RPMI7951 (cell line): ENCODE measurements around the gene PIK3IP1. TPM values are rescaled to one million over a fixed set of nuclear protein-coding genes. Genes with fewer than 3 reads are reported as not detected.

Source experiments
- DNase-seq: peaks from one replicate; pipeline ENCODE4 v3.0.0-alpha.2; 2012; ENCODE audit warnings: low read depth
- total RNA-seq: library from RNA; depleted of rRNA; stranded (reverse); fragments of >200 nt; shearing (Covaris generic); gene quantifications from 2 replicates; pipeline ENCODE4 v1.2.3, GENCODE V29; 2014

Gene PIK3IP1
- total RNA-seq, 1 experiment from 2014 or later, result 3.0 TPM

DNA sequence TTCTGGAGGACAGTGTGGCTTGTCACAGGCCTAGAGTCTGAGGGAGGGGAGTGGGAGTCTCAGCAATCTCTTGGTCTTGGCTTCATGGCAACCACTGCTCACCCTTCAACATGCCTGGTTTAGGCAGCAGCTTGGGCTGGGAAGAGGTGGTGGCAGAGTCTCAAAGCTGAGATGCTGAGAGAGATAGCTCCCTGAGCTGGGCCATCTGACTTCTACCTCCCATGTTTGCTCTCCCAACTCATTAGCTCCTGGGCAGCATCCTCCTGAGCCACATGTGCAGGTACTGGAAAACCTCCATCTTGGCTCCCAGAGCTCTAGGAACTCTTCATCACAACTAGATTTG is 13.0 kb downstream of the PIK3IP1 start:
- no peak for DNase-seq

GRCh38 chr22:31278626-31279326 is 13.5 kb downstream of the PIK3IP1 start:
- DNase-seq, result no peak

GRCh38 chr22:31278151-31278621 is 14.1 kb downstream of the PIK3IP1 start:
- no peak for DNase-seq

DNA sequence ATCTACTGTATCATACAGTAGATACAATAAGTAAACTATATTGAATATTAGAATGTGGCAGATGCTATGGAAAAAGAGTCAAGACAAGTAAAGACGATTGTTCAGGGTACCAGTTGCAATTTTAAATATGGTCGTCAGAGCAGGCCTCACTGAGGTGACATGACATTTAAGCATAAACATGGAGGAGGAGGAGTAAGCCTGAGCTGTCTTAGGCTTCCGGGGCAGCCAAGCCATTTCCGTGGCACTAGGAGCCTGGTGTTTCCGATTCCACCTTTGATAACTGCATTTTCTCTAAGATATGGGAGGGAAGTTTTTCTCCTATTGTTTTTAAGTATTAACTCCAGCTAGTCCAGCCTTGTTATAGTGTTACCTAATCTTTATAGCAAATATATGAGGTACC is 14.5 kb downstream of the PIK3IP1 start:
- DNase-seq, result no peak

DNA sequence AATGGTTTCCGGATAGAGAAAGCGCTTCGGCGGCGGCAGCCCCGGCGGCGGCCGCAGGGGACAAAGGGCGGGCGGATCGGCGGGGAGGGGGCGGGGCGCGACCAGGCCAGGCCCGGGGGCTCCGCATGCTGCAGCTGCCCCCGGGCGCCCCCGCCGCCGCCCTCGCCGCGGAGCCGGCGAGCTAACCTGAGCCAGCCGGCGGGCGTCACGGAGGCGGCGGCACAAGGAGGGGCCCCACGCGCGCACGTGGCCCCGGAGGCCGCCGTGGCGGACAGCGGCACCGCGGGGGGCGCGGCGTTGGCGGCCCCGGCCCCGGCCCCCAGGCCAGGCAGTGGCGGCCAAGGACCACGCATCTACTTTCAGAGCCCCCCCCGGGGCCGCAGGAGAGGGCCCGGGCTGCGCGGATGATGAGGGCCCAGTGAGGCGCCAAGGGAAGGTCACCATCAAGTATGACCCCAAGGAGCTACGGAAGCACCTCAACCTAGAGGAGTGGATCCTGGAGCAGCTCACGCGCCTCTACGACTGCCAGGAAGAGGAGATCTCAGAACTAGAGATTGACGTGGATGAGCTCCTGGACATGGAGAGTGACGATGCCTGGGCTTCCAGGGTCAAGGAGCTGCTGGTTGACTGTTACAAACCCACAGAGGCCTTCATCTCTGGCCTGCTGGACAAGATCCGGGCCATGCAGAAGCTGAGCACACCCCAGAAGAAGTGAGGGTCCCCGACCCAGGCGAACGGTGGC is 15.7 kb downstream of the PIK3IP1 start:
- no peak for DNase-seq

- DNase-seq, result no peak
Observed at GRCh38 chr22:31275576-31275975, 16.7 kb downstream of the PIK3IP1 start.

DNA sequence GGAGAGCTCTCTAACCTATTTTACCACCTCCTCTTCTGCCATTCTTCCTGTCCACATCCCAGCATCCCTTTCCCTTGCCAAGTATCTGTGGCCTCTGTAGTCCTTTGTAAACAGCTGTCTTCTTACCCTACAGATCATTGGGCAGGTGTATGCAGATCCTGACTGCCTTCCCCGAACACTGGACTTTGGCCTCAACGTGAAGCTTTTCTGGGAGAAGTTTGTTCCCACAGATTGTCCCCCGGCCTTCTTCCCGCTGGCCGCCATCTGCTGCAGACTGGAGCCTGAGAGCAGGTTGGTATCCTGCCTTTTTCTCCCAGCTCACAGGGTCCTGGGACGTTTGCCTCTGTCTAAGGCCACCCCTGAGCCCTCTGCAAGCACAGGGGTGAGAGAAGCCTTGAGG is 17.3 kb downstream of the PIK3IP1 start:
- DNase-seq, result no peak

DNA sequence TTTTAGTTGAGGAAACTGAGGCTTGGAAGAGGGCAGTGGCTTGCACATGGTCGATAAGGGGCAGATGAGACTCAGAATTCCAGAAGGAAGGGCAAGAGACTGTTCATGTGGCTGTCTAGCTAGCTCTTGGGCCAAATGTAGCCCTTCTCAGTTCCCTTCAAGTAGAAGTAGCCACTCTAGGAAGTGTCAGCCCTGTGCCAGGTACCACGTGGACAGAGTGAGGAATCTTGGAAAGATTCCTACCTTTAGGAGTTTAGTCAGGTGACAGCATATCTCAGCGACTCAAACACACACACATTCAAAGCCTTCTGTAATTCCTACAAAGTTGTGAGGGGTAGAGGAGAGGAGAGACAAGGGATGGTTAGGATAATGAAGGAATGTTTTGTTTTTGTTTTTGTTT is 18.3 kb downstream of the PIK3IP1 start:
- DNase-seq, result no peak

DNA sequence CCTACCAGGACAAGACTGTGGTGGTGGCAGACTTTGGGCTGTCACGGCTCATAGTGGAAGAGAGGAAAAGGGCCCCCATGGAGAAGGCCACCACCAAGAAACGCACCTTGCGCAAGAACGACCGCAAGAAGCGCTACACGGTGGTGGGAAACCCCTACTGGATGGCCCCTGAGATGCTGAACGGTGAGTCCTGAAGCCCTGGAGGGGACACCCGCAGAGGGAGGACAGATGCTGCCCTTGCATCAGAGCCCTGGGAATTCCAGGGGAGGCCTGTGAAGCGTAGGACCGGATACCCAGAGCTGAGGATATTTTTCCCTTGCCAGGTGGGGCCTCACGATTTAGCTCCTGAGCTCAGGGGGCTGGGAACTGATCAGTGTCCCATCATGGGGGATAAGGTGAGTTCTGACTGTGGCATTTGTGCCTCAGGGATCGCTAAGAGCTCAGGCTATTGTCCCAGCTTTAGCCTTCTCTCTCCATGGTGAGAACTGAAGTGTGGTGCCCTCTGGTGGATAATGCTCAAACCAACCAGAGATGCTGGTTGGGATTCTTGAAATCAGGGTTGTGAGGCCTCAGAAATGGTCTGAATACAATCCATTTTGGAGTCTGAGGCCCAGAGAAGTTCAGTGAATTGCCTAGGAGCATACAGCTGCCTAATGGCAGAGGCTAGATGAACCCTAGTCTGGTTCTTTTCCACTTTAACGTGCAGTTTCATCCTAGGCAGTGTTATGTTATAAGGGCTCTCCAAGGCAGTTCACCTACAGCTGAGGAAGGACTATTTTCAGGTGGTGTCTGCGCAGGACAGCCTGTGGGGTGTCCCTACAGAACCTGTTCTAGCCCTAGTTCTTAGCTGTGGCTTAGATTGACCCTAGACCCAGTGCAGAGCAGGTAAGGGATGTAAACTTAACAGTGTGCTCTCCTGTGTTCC is 19.5 kb downstream of the PIK3IP1 start:
- peak; percentile 58 for DNase-seq

GRCh38 chr22:31271485-31271884 is 20.8 kb downstream of the PIK3IP1 start:
- no peak for DNase-seq

DNA sequence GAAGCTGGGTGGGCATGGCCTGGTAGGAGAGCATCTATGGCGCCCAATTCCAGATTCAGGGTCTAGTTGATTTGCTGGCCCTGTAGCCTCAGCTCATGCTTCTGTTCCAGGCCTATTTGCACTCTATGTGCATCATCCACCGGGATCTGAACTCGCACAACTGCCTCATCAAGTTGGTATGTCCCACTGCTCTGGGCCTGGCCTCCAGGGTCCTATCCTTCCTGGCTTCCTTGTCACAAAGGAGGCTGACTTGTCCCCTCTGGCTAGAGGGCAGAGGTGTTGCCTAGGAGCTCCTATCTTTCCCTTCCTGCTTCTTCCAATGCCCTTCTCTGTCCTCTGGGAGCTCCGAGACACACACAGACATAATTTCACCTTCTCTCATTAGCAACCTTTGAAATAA is 21.3 kb downstream of the PIK3IP1 start:
- no peak for DNase-seq

DNA sequence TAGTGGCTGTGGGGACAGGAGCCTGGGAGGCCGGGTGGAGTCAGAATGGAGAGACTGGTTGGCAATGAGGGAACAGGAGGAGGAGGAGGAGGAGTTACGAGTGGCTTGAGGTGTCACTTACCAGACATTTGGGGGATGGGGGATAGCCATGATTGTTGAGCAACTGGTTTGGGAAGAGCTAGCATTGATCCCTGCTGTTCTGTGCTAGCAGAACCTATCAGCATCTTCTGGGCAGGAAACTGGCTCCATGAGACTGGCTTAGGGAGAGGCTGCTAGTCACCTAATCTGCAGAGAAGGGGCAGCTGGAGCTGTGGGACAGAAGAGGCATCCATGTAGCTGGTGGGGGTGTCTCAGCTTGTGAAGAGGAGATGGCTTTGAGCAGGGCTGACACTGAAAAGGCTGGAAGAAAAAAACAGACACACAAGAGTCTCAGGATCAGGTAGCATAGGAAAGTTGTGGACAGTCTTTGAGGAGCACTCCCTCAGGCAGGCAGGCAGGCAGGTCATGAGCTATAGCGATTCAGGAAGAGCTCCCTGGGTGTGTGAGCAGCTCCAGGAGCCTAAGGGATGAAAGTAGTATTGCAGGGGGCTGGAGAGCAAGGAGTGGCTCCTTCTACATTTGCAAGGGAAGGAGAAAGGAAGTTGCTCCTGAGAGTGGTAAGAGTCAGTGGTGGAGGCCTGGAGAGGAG is 22.3 kb downstream of the PIK3IP1 start:
- no peak for DNase-seq

DNA sequence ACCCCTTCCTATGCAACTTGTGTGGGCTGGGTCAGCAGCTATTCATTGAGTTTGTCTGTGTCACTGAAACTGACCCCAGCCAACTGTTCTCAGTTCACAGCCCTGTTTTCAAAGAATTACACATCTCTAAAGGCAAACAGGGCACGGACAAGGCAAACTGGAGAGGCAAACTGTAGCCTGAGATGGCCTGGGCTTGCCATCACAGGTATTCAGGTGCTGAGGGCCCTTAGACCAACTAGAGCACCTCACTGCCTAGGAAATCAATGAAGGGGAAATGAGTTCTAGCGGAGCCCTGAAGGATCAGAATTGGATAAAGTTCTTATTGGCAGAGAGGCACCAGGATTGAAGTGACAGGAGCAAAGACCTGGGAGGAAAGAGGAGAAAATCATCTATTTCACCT is 24.0 kb downstream of the PIK3IP1 start:
- DNase-seq, result no peak

- DNase-seq, result no peak
Observed at GRCh38 chr22:31263896-31264640, 28.2 kb downstream of the PIK3IP1 start.

DNA sequence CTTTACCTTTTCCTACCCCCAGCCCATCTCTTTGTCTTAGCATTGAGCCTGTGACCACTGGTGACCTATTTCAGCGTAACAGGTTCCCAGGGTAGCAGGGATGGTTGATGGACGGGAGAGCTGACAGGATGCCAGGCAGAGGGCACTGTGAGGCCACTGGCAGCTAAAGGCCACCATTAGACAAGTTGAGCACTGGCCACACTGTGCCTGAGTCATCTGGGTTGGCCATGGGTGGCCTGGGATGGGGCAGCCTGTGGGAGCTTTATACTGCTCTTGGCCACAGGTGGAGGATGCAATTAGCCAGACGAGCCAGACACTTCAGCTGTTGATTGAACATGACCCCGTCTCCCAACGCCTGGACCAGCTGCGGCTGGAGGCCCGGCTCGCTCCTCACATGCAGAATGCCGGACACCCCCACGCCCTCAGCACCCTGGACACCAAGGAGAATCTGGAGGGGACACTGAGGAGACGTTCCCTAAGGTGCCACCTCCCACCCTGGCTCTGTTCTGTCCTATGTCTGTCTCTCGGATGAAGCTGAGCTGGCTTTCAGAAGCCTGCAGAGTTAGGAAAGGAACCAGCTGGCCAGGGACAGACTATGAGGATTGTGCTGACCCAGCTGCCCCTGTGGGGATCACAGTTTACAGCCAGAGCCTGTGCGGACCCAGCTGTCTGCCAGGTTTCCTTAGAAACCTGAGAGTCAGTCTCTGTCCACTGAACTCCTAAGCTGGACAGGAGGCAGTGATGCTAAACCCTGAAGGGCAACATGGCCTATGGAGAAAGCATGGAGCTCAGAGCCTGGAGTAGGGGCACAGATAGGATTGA is 29.8 kb downstream of the PIK3IP1 start:
- no peak for DNase-seq

GRCh38 chr22:31260474-31260856 is 31.8 kb downstream of the PIK3IP1 start:
- no peak for DNase-seq

DNA sequence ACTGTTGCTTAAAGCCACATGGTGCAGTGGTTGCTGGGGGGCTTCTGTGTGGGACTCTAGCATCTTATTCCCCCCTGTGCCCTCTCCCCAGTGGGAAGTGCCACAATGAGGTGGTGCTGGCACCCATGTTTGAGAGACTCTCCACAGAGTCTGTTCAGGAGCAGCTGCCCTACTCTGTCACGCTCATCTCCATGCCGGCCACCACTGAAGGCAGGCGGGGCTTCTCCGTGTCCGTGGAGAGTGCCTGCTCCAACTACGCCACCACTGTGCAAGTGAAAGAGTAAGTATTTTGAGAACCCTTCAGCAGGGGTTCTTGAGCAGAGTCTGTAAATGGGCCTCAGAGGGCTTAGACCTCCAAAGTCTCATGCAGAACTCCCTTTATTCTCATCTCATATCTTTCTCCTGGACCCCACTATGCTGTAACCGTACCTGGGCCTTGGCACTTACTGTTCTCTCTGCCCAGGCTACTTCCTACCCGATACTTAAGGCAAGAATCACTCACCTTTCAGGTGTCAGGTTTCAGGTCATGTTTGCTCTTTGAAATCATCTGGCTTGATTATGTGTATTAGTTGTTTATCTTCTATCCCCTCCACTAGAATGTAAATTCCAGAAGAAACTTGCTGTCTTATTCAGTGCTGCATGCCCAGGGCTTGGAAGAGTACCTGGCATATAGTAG is 32.4 kb downstream of the PIK3IP1 start:
- no peak for DNase-seq

DNA sequence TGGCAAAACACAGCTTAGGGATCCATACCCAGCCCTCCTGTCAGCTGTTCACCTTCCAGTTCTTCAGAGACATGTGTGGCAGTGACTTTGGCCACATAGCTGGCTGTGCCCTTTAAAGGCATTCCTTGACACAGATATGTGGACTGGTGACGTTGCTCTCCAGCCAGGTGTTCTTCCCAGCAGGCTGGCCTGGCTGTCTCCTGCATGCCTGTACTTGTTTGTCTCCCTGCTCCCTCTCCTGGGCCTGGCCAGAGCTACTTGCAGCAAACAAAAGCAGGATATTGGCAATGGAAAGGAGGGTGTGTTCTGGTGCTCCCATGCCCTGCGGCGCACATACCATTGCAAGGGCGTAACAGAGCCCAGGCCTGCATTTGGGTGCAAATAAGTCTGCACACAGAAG is 38.3 kb downstream of the PIK3IP1 start:
- DNase-seq, result no peak

DNA sequence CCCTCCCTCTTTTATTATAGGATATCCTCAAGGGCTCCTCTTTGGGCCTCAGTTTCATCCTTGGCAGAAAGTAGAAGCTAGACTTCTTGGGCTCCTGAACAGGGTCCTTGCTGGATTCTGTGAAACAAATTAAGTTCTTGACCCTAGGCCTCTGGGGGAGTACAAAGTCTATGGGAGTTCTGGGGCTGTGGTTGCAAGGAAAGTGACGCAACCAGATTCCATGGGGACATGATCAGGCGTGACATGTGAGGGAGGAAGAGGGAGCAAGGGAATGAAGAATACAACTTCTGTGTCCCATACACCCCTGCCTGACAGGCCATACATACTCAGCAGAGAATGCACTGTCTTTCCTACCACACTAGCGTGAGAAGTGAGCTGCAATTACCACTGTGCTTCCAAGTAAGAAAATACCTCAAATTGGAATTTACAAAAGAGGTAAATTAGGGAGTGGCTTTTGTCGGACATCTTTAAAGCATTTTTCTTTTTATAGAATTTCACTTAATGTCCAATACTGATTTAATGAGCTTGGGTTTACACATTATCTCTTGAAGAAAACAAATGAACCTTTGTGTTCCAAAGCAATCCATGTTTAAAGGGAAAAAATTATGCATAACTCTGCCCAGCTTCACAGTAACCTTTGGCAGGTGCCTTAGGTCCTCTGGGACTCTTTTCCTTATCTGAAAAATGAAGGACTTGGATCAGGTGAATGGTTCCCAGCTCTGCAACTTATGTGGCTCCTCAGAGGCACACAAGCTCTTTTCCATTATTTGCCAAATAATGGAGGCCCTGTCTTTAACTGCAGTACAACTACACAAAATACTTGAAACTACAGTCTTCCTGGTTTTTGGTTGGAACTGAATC is 41.3 kb downstream of the PIK3IP1 start:
- peak; percentile 16 for DNase-seq
